Gastrocnemius medialis (tissue), 4 donors: ENCODE measurements around the gene ANKRD55.

Source experiments
- POLR2A ChIP-seq, 2 donors: fragments of 450-650 bp; IDR thresholded peaks; one replicate each; pipeline ENCODE4 v1.6.1; 2017; ENCODE audit warnings: antibody characterized with exemption in 2 of 2, mild to moderate bottlenecking in 2 of 2, moderate library complexity in 2 of 2
- TF ChIP-seq, protein P1 (sequence below), 5 experiments: fragments of 450-650 bp in 3 of 5; fragments of 200-600 bp in 2 of 5; sonication (generic) in 2 of 5; IDR thresholded peaks in 4 of 5; conservative IDR thresholded peaks in 1 of 5; 1 replicate in 4 of 5; 2 replicates in 1 of 5; pipeline ENCODE4 v1.5.1; 2016 to 2019; ENCODE audit warnings: antibody characterized with exemption in 5 of 5, mild to moderate bottlenecking in 3 of 5, moderate library complexity in 3 of 5

- TF ChIP-seq, protein P1, sequence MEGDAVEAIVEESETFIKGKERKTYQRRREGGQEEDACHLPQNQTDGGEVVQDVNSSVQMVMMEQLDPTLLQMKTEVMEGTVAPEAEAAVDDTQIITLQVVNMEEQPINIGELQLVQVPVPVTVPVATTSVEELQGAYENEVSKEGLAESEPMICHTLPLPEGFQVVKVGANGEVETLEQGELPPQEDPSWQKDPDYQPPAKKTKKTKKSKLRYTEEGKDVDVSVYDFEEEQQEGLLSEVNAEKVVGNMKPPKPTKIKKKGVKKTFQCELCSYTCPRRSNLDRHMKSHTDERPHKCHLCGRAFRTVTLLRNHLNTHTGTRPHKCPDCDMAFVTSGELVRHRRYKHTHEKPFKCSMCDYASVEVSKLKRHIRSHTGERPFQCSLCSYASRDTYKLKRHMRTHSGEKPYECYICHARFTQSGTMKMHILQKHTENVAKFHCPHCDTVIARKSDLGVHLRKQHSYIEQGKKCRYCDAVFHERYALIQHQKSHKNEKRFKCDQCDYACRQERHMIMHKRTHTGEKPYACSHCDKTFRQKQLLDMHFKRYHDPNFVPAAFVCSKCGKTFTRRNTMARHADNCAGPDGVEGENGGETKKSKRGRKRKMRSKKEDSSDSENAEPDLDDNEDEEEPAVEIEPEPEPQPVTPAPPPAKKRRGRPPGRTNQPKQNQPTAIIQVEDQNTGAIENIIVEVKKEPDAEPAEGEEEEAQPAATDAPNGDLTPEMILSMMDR (IDR thresholded peaks at IDR 0.05 in 4 of 5, conservative IDR thresholded peaks at IDR 0.05 in 1 of 5): no peak
- no peak for TF ChIP-seq POLR2A (IDR thresholded peaks at IDR 0.05)
Observed at GRCh38 chr5:56100439-56101176, 132.5 kb downstream of the ANKRD55 start.
